Uterus (tissue), 4 donors: ENCODE results near the gene C9orf50. TPM values are rescaled to one million over a fixed set of nuclear protein-coding genes. Genes with fewer than 3 reads are reported as not detected.
"Not testable (repeated sequence)": the region's sequence is repeated elsewhere in the genome, so short reads cannot be mapped to it uniquely, and the experiment has no call there.

Experiments
- DNase-seq, 2 donors: peaks; one replicate each; pipeline ENCODE4 v3.0.0-alpha.2; 2019 to 2020
- H3K27ac ChIP-seq, 2 donors: fragments of 200-600 bp; sonication (generic); 1 replicate in 1 of 2; 2 replicates in 1 of 2; pipeline ENCODE4 v1.5.1; 2016 to 2018
- H3K27me3 ChIP-seq, 2 donors: fragments of 200-600 bp; sonication (generic); one replicate each; pipeline ENCODE4 v1.5.1; 2018 to 2019; ENCODE audit warnings: control low read depth in 1 of 2
- H3K36me3 ChIP-seq, 2 donors: fragments of 200-600 bp; sonication (generic); one replicate each; pipeline ENCODE4 v1.5.1; 2019; ENCODE audit warnings: control low read depth in 1 of 2
- H3K4me1 ChIP-seq, 2 donors: fragments of 200-600 bp; sonication (generic); one replicate each; pipeline ENCODE4 v1.5.1; 2018 to 2019; ENCODE audit warnings: control low read depth in 1 of 2
- H3K4me3 ChIP-seq, 2 donors: fragments of 200-600 bp; sonication (generic); 1 replicate in 1 of 2; 2 replicates in 1 of 2; pipeline ENCODE4 v1.5.1; 2018 to 2019; ENCODE audit warnings: mild to moderate bottlenecking in 1 of 2
- H3K9me3 ChIP-seq, 2 donors: fragments of 200-600 bp; sonication (generic); one replicate each; pipeline ENCODE4 v1.5.1; 2019; ENCODE audit warnings: control low read depth in 1 of 2
- POLR2A ChIP-seq, 2 donors: fragments of 450-650 bp; IDR thresholded peaks; one replicate each; pipeline ENCODE4 v1.6.1; 2016; ENCODE audit warnings: antibody characterized with exemption in 2 of 2, mild to moderate bottlenecking in 1 of 2, moderate library complexity in 1 of 2
- intact Hi-C: fragments of 100-400 bp; cut with DNase I; formaldehyde crosslinking; loops from one replicate; pipeline ENCODE4 v1.15.1; 2023; ENCODE audit warnings: low total_unique reads
- total RNA-seq, 4 donors: library from RNA; depleted of rRNA in 3 of 4; stranded (reverse); fragments of >200 nt in 3 of 4; gene quantifications; one replicate each; pipeline versions ENCODE4 v1.1.0 to v1.2.4, GENCODE V29; 2014 to 2023
- TF ChIP-seq, protein P1 (sequence below), 4 experiments: fragments of 200-600 bp in 2 of 4; fragments of 450-650 bp in 2 of 4; sonication (generic) in 2 of 4; IDR thresholded peaks; one replicate each; pipeline ENCODE4 v1.5.1; 2016 to 2019; ENCODE audit warnings: antibody characterized with exemption in 4 of 4, mild to moderate bottlenecking in 2 of 4, moderate library complexity in 1 of 4
- donor health status: DM: yes; HTN: yes; CAD: no.

The C9orf50 gene
- total RNA-seq, 4 donors from 2014 or later, result 0.35 TPM; not detected in 3

DNA sequence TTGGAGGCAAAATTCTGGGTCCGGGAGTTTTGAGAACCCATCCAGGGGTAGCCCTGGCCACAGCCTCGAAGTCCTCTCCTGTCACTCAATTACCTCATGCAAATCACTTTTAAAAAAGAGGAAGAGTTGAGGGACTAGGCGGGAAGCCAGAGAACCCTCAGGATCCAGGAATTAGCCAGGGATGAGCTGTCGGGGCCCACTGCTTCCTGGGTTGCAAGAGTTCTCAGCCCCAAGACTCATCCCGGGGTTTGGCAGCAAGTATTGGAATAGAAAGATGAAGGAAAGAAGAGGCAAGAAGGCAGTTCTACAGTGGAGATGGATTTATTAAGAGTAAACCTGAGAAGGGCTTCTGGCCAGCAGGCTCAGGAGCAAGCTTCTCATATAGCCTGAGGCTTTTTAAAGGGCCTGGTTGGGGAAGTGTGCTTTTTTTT is 25.6 kb downstream of the C9orf50 start:
- H3K27ac ChIP-seq, result peak overlapping the region in 1 of 2 donors; percentile 93
- H3K9me3 ChIP-seq, result no peaks in the 10 kb centered on the region
- peaks cover 0 to 8% of the 10 kb centered on the region in 2 donors for H3K4me1 ChIP-seq
- H3K4me3 ChIP-seq, result no peak overlapping the region
- H3K36me3 ChIP-seq, result no peaks in the 10 kb centered on the region
- H3K27me3 ChIP-seq, result no peaks in the 10 kb centered on the region
- TF ChIP-seq POLR2A (IDR thresholded peaks at IDR 0.05), result no peak
- TF ChIP-seq, protein P1, sequence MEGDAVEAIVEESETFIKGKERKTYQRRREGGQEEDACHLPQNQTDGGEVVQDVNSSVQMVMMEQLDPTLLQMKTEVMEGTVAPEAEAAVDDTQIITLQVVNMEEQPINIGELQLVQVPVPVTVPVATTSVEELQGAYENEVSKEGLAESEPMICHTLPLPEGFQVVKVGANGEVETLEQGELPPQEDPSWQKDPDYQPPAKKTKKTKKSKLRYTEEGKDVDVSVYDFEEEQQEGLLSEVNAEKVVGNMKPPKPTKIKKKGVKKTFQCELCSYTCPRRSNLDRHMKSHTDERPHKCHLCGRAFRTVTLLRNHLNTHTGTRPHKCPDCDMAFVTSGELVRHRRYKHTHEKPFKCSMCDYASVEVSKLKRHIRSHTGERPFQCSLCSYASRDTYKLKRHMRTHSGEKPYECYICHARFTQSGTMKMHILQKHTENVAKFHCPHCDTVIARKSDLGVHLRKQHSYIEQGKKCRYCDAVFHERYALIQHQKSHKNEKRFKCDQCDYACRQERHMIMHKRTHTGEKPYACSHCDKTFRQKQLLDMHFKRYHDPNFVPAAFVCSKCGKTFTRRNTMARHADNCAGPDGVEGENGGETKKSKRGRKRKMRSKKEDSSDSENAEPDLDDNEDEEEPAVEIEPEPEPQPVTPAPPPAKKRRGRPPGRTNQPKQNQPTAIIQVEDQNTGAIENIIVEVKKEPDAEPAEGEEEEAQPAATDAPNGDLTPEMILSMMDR (IDR thresholded peaks at IDR 0.05), result no peak
- peak in 1 of 2 donors; percentile 36 for DNase-seq
- intact Hi-C loops, result no loop called here

GRCh38 chr9:129594632-129595031 is 26.3 kb downstream of the C9orf50 start:
- H3K27me3 ChIP-seq, result no peaks in the 10 kb centered on the region
- H3K27ac ChIP-seq, result peak overlapping the region in 1 of 2 donors; percentile 93
- H3K36me3 ChIP-seq, result no peaks in the 10 kb centered on the region
- TF ChIP-seq POLR2A (IDR thresholded peaks at IDR 0.05), result no peak
- TF ChIP-seq, protein P1 (IDR thresholded peaks at IDR 0.05), result no peak
- no peak for DNase-seq
- H3K9me3 ChIP-seq, result no peaks in the 10 kb centered on the region
- intact Hi-C loops, result no loop called here
- H3K4me3 ChIP-seq, result no peak overlapping the region
- H3K4me1 ChIP-seq, result peaks cover 0 to 8% of the 10 kb centered on the region in 2 donors

DNA sequence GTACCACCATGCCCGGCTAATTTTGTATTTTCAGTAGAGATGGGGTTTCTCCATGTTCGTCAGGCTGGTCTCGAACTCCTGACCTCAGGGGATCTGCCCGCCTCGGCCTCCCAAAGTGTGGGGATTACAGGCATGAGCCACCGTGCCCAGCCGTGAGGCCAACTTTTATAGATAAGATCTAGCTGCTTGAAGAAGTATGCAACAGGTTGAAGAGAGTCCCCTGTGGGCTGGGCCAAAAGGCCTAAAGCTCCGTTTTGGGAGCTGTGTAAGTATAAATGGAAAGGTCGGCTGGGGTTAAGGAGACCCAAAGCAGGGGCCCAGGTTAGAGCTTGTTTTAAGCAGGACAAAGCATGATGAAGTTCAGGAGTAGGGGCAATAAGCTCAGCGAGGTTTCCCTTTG is 28.1 kb downstream of the C9orf50 start:
- DNase-seq, H3K4me1 ChIP-seq, H3K9me3 ChIP-seq, H3K27ac ChIP-seq, intact Hi-C loops, H3K4me3 ChIP-seq, H3K27me3 ChIP-seq, H3K36me3 ChIP-seq: not testable (repeated sequence)

DNA sequence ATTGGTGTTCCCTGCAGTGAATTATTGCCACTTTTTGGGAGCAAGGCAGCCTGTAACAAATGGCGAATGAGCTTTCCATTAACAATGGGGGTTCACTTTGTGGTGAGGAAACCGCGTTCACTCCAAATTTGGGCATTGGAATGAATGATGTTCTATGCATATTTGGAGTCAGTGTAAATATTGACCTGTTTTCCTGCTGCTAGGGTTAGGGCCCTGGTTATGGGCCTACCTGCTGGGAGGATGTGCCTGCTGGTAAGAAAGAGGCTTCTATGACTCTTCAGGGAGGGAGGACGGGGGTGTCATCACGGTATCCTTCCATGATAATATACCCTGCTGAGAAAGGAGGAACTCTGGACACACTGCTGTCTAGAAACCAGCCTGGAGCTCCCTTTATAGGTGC is 29.0 kb downstream of the C9orf50 start:
- intact Hi-C loops, result no loop called here
- no peak for DNase-seq
- TF ChIP-seq, protein P1 (IDR thresholded peaks at IDR 0.05), result no peak
- TF ChIP-seq POLR2A (IDR thresholded peaks at IDR 0.05), result no peak
- no peaks in the 10 kb centered on the region for H3K27me3 ChIP-seq
- no peaks in the 10 kb centered on the region for H3K36me3 ChIP-seq
- H3K27ac ChIP-seq, result no peak overlapping the region
- H3K4me3 ChIP-seq, result no peak overlapping the region
- H3K4me1 ChIP-seq, result no peaks in the 10 kb centered on the region
- H3K9me3 ChIP-seq, result no peaks in the 10 kb centered on the region

- DNase-seq, result no peak
- Histone ChIP-seq H3K36me3 (no peaks in the 10 kb centered on the region), H3K4me1 (no peaks in the 10 kb centered on the region), H3K4me3 (no peak overlapping the region), H3K9me3 (no peaks in the 10 kb centered on the region), H3K27me3 (no peaks in the 10 kb centered on the region), H3K27ac (no peak overlapping the region)
- intact Hi-C loops, result no loop called here
- TF ChIP-seq, protein P1 (IDR thresholded peaks at IDR 0.05), result no peak
- TF ChIP-seq POLR2A (IDR thresholded peaks at IDR 0.05), result no peak
Measured at GRCh38 chr9:129590466-129590865, 30.4 kb downstream of the C9orf50 start.
